ENCODE data around the gene ARNT2. TPM values are rescaled to one million over a fixed set of nuclear protein-coding genes. Genes with fewer than 3 reads are reported as not detected.
A peak's percentile ranks its signal among the peaks of the same experiment; 100 is the strongest.

ARNT2 gene
- total RNA-seq, 2 donors from 2014 or later: 9.1 to 43.7 TPM

GRCh38 chr15:80582816-80583423, 178.7 kb downstream of the ARNT2 start:
- intact Hi-C loops (cut with DNase I): no loop called here
- Histone ChIP-seq H3K36me3 (no peaks in the 10 kb centered on the region), H3K9me3 (no peaks in the 10 kb centered on the region), H3K27me3 (replicated peaks; ENCODE audit: insufficient read depth) (no peaks in the 10 kb centered on the region), H3K4me1 (replicated peaks) (no peaks in the 10 kb centered on the region), H3K27ac (no peak overlapping the region), H3K4me3 (no peak overlapping the region)
- TF ChIP-seq POLR2AphosphoS5 (IDR thresholded peaks at IDR 0.05): no peak
- DNase-seq (ENCODE audit: low spot score): no peak
- WGBS: 95% methylated on average over 15 of the region's 15 CpGs

GRCh38 chr15:80584561-80584964, 180.4 kb downstream of the ARNT2 start:
- Histone ChIP-seq H3K27me3 (replicated peaks; ENCODE audit: insufficient read depth) (no peaks in the 10 kb centered on the region), H3K9me3 (no peaks in the 10 kb centered on the region), H3K36me3 (no peaks in the 10 kb centered on the region), H3K4me3 (no peak overlapping the region), H3K4me1 (replicated peaks) (no peaks in the 10 kb centered on the region), H3K27ac (no peak overlapping the region)
- DNase-seq (ENCODE audit: low spot score): no peak
- TF ChIP-seq CTCF (IDR thresholded peaks at IDR 0.05): no peak
- no peak for TF ChIP-seq POLR2AphosphoS5 (IDR thresholded peaks at IDR 0.05)
- TF ChIP-seq POLR2A (IDR thresholded peaks at IDR 0.05): no peak
- intact Hi-C loops (cut with DNase I): no loop called here
- WGBS: 70% methylated on average over 7 of the region's 7 CpGs

GRCh38 chr15:80584973-80585525, 180.9 kb downstream of the ARNT2 start:
- H3K36me3 ChIP-seq: no peaks in the 10 kb centered on the region
- no peak for DNase-seq (ENCODE audit: low spot score)
- H3K27ac ChIP-seq: no peak overlapping the region
- no peaks in the 10 kb centered on the region for H3K9me3 ChIP-seq
- no peaks in the 10 kb centered on the region for H3K27me3 ChIP-seq (replicated peaks; ENCODE audit: insufficient read depth)
- intact Hi-C loops (cut with DNase I): no loop called here
- no peak overlapping the region for H3K4me3 ChIP-seq
- TF ChIP-seq POLR2AphosphoS5 (IDR thresholded peaks at IDR 0.05): no peak
- TF ChIP-seq CTCF (IDR thresholded peaks at IDR 0.05): no peak
- H3K4me1 ChIP-seq (replicated peaks): no peaks in the 10 kb centered on the region
- 75% methylated on average over 3 of the region's 3 CpGs for WGBS

- intact Hi-C loops (cut with DNase I): no loop called here
- TF ChIP-seq CTCF (IDR thresholded peaks at IDR 0.05) (peak in 1 of 4 experiments; percentile 32), POLR2A (IDR thresholded peaks at IDR 0.05) (no peak)
These were observed 181.4 kb downstream of the ARNT2 start for GRCh38 chr15:80585544-80586018.

GRCh38 chr15:80586161-80586560, 182.0 kb downstream of the ARNT2 start:
- intact Hi-C loops (cut with DNase I): no loop called here
- no peak for TF ChIP-seq CTCF (IDR thresholded peaks at IDR 0.05)
- no peak for TF ChIP-seq POLR2AphosphoS5 (IDR thresholded peaks at IDR 0.05)
- TF ChIP-seq POLR2A (IDR thresholded peaks at IDR 0.05): no peak
- no peak overlapping the region for H3K4me3 ChIP-seq
- WGBS: 30% methylated on average over 4 of the region's 4 CpGs
- no peaks in the 10 kb centered on the region for H3K27me3 ChIP-seq (replicated peaks; ENCODE audit: insufficient read depth)
- H3K4me1 ChIP-seq (replicated peaks): no peaks in the 10 kb centered on the region
- H3K27ac ChIP-seq: no peak overlapping the region
- H3K36me3 ChIP-seq: no peaks in the 10 kb centered on the region
- no peaks in the 10 kb centered on the region for H3K9me3 ChIP-seq
- no peak for DNase-seq (ENCODE audit: low spot score)

More at GRCh38 chr15:80585544-80586018, 181.4 kb downstream of the ARNT2 start:
- Histone ChIP-seq H3K36me3 (no peaks in the 10 kb centered on the region), H3K4me3 (no peak overlapping the region), H3K4me1 (replicated peaks) (no peaks in the 10 kb centered on the region), H3K27me3 (replicated peaks; ENCODE audit: insufficient read depth) (no peaks in the 10 kb centered on the region), H3K27ac (no peak overlapping the region), H3K9me3 (no peaks in the 10 kb centered on the region)
- 49% methylated on average over 6 of the region's 6 CpGs for whole genome bisulfite sequencing
- no peak for DNase-seq (ENCODE audit: low spot score)
